GM12891 (cell line): ENCODE data around the gene ASB16.

Source experiments
- DNase-seq: peaks from one replicate; pipeline ENCODE4 v3.0.0; 2011; ENCODE audit warnings: low spot score; ENCODE audit not compliant: insufficient read length
- FAIRE-seq: peaks from 2 replicates; lab custom pipeline; 2011; peaks lifted over from hg19 to GRCh38; lab: Jason Lieb, UNC
- PAX5 ChIP-seq: IDR thresholded peaks from 2 replicates; pipeline ENCODE4 v1.6.1; 2011; ENCODE audit warnings: low read length, moderate library complexity, mild to moderate bottlenecking; ENCODE audit not compliant: insufficient read depth, severe bottlenecking
- POLR2A ChIP-seq: IDR thresholded peaks from 2 replicates; pipeline ENCODE4 v1.6.1; 2011; ENCODE audit warnings: low read depth, low read length, control low read depth
- POLR2AphosphoS5 ChIP-seq: IDR thresholded peaks from 2 replicates; pipeline ENCODE4 v1.6.1; 2011; ENCODE audit warnings: low read depth, low read length, control low read depth
- POU2F2 ChIP-seq: IDR thresholded peaks from 2 replicates; pipeline ENCODE4 v1.6.1; 2011; ENCODE audit warnings: low read depth, mild to moderate bottlenecking, control low read depth, low read length, moderate library complexity
- SPI1 ChIP-seq: IDR thresholded peaks from 2 replicates; pipeline ENCODE4 v1.6.1; 2011; ENCODE audit warnings: low read depth, low read length, control low read depth
- TAF1 ChIP-seq: IDR thresholded peaks from 2 replicates; pipeline ENCODE4 v1.6.1; 2011; ENCODE audit warnings: low read depth, low read length, control low read depth

Gene ASB16

GRCh38 chr17:44190481-44190880, 20.0 kb downstream of the ASB16 start:
- DNase-seq = no peak
- TF ChIP-seq PAX5 (no peak), POU2F2 (no peak), POLR2A (no peak), SPI1 (no peak), TAF1 (no peak), POLR2AphosphoS5 (no peak)
- FAIRE-seq = no peak

DNA sequence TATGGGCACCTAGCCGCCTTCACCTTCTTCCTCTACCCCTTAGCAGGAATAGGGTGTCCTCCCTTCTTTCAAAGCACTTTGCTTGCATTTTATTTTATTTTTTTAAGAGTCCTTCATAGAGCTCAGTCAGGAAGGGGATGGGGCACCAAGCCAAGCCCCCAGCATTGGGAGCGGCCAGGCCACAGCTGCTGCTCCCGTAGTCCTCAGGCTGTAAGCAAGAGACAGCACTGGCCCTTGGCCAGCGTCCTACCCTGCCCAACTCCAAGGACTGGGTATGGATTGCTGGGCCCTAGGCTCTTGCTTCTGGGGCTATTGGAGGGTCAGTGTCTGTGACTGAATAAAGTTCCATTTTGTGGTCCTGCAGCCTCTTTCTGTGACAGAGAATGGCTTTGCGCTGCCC, 20.9 kb downstream of the ASB16 start:
- TF ChIP-seq PAX5 (no peak), POLR2AphosphoS5 (no peak), POLR2A (no peak), SPI1 (no peak), TAF1 (no peak), POU2F2 (no peak)
- FAIRE-seq = no peak
- no peak for DNase-seq

DNA sequence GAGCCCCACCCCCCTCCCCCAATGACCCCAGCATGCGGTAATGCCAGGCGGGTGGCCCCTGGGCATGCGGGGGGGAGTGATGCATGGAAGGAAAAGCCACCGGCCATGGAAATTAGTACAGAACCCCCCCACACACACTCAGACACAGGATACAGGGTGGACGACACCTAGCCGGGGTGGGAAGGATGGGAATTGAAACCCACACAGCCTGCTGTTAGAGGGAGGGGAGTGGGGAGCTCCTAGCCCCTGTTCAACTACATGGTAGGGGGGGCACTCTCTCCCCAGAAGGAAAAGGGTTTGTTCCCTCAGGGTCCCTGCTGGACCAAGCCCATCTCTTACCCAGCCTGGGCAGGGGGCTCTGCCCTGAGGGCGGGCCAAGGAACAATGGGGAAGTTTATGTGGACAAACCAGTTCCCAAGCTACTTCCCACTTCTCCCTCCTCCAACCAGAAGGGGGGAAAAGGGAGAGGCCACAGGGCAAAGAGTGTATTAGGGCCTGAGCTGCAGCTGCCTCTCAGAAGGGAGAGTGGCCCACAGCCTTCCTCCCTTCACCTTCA, 21.5 kb downstream of the ASB16 start:
- TF ChIP-seq PAX5 (no peak), SPI1 (no peak), TAF1 (no peak), POU2F2 (no peak), POLR2A (no peak), POLR2AphosphoS5 (no peak; the same call in none of the 2 replicates)
- DNase-seq = no peak
- no peak for FAIRE-seq

GRCh38 chr17:44192750-44193149, 22.2 kb downstream of the ASB16 start:
- TF ChIP-seq PAX5 (no peak), POLR2A (0 out of 2 replicates have a peak, but pooled peaks have one; percentile 22), SPI1 (no peak), POU2F2 (no peak)
- FAIRE-seq = no peak
- DNase-seq = no peak

DNA sequence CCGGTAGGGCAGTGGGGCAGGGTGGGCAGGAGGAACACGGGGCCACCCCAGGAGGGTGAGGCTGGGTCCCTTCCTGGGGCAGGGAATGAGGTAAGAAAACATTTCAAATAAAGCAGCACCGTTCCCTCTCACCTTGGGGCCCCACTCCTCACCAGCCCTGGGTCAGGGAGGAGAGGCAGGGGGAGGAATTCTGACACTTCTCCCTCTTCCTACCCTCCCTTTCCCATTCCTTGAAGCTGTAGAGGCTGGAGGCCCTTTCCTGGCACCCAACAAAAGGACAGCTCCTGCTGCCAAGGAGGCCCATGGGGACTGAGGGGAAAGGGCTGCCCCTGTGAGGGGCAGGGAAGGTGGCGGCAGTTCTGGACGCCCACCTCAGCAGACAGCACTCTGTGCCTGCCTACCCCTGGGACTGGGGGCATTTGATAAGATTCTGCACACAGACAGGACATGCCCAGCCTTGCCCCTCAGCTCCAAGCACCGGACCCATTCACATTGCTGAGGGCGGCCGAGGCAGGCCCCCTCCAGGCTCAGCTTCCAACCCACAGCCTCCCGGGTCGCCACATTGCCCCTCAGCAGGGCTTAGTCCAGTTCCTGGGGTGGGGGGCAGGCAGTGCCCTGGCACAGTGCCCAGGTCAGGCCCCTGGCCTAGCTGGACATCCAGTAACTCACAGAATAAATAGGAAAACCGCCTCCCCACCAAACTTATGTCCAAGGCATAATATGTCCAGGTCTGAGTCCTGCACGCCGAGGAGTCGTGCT, 23.0 kb downstream of the ASB16 start:
- FAIRE-seq (no peak), DNase-seq (no peak)
- TF ChIP-seq TAF1 = no peak
- no peak for TF ChIP-seq POU2F2
- TF ChIP-seq PAX5 = no peak

DNA sequence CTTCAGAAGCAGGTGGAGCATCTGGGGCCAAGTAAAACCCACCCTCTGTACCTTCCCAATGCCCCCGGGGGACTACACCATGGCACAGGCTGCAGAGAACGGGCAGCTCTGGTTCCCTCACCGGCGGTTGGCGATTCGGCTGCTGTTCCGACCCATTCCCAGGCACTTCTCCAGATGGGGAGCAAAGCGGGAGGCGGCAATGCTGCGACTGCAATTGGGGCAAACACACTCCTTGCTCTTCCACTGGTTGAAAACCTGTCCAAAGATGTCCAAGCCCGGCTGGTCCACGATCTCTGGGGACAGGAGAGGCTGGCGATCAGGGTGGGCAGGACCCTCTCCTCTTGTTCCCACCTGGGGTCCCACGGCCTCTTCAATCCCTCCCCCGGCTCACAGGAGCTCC, 26.6 kb downstream of the ASB16 start:
- FAIRE-seq = no peak
- DNase-seq = no peak
- TF ChIP-seq TAF1 (no peak), SPI1 (no peak), POU2F2 (no peak)

DNA sequence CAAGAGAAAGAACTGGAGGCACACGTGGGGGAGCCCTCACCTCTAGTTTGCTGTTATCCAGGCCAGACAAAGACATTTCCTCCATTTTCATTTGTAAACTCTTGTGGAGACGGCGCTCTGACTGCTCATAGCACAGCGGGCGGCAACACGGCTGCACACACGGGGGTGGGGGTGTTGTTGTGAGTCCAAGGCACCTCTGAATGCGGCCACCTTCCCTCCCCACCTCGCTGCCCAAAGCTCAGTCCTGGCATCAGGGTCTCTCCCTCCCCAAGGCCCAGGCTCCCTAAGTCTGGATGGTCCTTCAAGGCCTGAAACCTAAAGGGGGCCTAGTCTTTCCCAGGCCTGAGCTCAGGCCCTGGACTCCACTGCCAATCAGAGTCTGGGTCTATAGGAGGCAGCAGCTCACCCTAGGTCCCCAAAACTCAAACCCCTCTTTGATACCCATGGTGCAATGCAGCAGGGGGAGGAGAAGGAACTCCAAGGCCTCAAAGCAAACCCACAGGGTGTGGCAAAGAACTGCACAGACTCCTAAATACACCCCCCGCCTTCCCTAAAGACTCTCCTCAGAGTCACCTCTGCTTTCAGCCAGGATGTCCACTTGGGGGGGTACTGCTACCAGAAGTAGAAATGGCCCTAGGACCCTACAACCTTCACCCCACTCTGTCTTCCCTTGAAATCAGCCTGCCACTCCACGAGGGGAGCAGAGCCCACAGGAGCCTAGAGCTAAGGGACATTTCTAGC, 27.6 kb downstream of the ASB16 start:
- peak; percentile 65 for DNase-seq
- no peak; the same call in 1 of the 2 replicates for TF ChIP-seq POU2F2
- no peak for TF ChIP-seq SPI1
- TF ChIP-seq POLR2AphosphoS5 = no peak; the same call in 1 of the 2 replicates
- peak; percentile 24; the same call in 1 of the 2 replicates for TF ChIP-seq POLR2A
- no peak for TF ChIP-seq PAX5
- 0 out of 2 replicates have a peak, but pooled peaks have one; percentile 12 for TF ChIP-seq TAF1
- peak; percentile 90 for FAIRE-seq

GRCh38 chr17:44198721-44199552, 28.4 kb downstream of the ASB16 start:
- no peak for TF ChIP-seq SPI1
- TF ChIP-seq POLR2AphosphoS5 = 0 out of 2 replicates have a peak, but pooled peaks have one; percentile 2
- TF ChIP-seq TAF1 = peak; percentile 14; the same call in 1 of the 2 replicates
- peak; percentile 45 for FAIRE-seq

More at GRCh38 chr17:44198721-44199552, 28.4 kb downstream of the ASB16 start:
- peak; percentile 84 for DNase-seq
